Posterior cingulate gyrus (tissue), 11 donors: ENCODE results near the gene IGHMBP2.

Source experiments
- DNase-seq, 10 donors: peaks; one replicate each; pipeline versions ENCODE4 v3.0.0 to v3.0.0-alpha.2; 2020 to 2021; ENCODE audit warnings: mixed read lengths in 3 of 10
- intact Hi-C: fragments of 100-400 bp; cut with DNase I; formaldehyde crosslinking; loops from one replicate; pipeline ENCODE4 v1.15.1; 2023

The IGHMBP2 gene

DNA sequence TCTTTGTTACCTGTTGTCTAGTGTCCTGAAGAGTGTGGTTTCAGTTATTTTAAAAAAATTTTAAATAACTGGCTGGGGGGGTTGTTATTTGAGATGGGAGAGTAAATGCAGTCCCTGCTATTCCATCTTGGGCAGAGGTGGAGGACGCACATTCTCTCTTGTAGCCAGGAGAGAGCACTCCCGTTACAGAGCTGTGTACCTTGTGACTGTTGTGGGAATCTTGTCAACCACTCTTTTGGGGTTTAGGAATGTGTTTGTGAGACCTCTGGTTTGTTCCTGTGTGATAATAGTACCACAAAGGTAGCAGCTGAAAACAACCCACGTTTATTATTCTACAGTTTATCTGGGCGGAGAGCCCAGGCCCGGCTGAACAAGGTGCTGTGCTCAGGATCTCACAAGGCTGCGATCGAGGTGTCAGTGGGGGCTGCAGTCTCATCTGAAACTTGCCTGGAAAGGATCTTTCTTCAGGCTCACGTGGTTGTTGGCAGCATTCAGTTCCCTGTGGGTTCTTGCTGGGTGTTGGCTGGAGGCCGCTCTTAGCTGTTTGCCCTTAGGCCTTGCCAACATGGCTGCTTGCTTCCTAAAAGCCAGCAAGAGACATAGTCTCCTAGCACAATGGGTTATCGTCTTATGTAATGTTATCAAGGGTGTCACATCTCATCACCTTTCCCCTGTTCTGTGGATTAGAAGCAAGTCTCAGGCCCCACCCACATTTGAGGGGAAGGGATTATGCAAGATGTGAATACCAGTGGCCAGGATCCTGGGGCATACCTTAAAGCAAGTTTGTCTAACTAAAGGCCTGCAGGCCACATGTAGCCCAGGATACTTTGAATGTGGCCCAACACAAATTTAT, 20.6 kb downstream of the IGHMBP2 start:
- intact Hi-C loops = no loop called here
- DNase-seq = peak in 1 of 10 donors; percentile 32

DNA sequence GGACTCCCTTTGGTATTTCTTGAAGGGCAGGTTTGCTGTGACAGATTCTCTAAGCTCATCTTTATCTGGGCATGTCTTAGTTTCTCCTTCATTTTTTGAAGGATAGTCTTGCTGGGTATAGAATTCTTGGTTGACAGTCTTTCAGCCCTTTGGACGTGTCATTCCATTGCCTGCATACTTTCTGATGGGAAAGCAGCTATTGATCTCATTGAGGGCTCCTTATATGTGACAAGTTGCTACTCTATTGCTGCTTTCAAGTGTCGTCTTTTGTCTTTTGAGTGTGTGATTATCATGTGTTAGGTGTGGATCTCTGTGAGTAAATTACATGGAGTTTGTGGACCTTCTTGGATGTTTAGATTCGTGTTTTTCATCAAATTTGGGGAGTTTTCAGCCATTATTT, 21.9 kb downstream of the IGHMBP2 start:
- no peak for DNase-seq
- intact Hi-C loops = no loop called here

DNA sequence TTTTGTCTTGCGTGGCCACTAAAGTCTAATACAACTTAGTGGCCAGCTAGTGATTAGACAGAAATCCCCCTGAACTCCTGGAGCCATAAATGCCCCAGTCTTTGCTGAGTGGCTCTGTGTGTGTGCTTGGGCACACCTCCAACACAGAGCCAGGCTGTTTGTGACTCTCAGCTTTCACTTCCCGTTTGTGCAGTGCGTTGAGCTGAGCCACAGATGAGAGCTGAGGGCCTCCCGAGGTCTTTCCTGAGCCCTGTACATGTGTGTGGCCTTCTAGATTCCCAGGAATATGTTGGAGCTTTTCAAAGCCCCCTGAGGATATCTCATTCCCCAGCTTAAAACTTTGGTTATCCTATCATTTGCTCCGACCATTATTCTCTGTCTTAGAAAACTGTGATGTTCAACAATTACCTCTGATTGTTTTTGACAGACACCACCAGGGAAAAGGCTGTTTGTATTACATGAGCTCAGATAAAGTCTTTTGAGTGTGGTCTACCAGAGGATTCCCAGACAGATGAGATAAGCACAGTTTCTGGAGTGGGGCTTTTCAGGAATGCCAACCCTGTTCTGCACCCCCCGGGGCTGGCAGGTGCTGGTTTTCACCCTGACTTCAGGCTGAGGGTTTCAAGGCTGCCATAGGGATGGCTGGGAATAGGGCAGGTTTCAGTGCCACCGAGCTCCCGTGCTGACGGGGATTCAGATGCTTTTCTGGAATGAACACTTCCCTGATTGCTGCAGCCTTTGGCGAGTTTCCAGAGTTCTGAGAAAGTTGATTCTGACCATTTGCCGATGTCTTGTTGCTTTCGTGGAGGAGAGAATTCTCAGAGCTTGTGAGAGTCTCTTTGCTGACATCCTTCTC, 23.8 kb downstream of the IGHMBP2 start:
- DNase-seq = peak in 3 of 10 donors; percentile 22 to 59 (median 23)
- intact Hi-C loops = no loop called here

DNA sequence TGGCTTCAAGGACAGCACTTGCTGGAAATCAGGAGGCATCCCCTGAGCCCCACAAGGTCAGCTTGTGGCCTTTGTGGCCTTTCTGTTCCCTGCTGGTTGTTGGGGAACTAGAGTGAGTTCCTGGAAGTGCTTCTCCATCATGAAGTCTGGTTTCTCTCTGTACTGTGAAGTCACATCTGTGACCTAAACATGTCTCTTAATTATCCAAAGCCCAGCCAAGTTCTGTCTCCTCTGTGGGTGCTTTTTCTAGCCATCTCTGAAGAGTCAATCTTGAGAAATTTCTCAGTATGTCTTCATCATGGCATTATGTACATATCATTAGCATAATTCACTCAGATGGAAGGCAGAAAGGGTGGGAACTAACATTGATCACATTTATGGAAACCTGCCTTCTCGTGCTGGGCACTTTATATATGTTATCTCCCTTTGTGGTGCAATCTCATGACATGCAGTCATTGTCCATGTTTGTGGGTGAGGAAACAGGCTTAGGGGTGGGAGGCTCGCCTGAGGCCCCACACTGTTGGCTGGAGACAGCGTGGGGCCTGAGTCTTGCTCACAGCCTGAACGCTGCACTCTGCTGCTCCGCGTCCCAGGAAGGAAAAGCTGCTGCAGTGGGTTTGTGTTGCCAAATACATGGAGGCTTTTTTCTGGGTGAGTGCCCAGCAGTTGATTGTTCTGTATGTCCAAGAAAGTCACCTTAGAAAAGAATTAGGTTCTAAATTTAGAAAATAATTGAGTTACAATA, 24.6 kb downstream of the IGHMBP2 start:
- intact Hi-C loops = no loop called here
- peak in 2 of 10 donors; percentile 36 to 76 for DNase-seq

DNA sequence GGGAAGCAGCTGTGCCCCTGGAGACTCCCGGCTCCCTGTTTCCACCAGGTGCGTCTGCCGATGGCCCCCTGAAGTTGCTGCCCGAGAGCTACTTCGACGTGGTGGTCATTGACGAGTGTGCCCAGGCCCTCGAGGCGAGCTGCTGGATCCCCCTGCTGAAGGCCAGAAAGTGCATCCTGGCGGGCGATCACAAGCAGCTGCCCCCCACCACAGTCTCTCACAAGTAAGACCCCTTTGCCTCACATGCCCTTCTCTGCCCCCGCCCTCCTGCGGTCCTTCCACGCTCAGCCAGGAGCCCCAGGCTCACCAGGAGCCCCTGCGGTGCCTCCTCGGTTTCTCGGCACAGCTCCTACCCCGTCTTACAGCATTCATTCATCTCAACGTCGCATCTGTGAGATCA, 25.4 kb downstream of the IGHMBP2 start:
- intact Hi-C loops = no loop called here
- DNase-seq = peak in 2 of 10 donors; percentile 52 to 56

DNA sequence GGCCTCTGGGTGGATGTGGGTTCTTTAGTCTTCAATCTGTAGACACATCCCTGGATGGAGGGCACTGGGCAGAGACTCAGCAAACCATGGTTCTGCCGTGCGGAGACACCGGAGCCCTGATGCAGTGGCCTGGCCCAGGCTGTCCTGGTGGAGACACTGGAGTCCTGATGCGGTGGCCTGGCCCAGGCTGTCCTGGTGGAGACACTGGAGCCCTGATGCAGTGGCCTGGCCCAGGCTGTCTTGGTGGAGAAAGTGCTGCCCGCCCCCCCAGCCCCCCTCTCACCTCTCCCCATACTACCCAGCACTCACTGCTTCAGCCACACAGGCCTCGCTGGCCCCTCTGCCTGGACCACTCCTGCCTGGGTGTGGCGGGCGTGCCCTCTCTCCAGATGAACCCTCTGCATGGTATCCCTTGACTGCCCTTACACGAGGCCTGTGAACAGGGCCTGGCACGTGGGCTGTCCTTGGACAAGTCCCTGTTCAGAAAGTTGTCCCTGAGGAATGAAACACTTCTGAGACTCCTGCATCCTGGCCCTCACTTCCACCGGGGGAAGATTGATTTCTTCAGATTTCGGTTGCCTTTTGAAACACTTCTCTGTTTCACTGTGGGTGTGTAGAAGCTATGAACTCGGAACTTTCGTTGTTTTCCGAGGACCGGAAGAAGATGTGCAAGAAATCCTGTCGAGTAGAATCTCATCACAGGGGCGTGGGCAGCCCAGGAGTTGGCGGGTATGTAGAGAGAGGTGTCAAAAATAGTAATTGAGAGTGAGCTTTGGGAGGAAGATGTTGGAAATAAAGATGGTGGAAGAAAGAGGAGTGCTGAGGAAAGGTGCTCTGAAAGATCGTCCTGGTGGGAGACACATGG, 26.2 kb downstream of the IGHMBP2 start:
- DNase-seq = peak in 2 of 10 donors; percentile 61 to 71
- intact Hi-C loops = no loop called here

DNA sequence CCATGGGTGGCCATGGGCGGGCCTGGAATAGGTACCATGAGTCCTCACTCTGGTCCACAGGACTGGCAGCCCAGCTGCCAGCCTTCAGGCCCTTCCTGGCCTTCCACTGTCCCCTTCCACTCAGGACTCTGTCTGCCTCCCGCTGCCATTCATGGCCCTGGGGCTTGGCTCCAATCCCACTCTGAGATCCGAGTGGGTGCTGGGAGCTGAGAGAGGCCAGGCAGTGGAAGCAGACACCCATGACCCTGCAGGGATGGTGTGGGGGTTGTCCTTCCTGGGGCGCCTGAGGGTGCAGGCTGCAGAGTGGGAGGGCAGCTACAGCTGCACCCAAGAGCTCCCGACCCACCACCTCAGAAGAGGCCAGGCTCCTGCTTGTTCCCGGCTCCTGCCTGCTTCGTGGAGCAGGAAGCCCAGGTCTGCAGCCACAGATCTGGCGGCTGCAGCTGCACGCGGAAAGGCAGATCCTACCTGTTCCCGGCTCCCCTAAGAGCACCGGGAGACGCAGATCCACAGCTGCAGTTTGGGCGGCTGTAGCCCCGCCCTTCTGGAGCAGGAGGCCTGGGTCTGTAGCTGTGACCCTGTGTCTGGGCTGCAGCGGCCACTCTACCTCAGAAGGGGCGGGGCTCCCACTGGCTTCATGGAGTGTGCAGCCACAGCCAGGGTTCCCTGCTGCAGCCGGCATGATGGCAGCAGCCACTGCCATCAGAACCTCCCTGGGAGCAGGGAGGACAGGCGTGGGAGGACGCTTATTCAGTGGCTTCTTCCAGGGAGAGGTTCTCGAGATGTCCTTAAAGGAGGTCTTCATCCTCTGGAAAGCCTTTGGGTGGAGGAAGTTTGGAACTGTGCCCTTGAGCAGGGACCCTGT, 27.5 kb downstream of the IGHMBP2 start:
- intact Hi-C loops = no loop called here

DNA sequence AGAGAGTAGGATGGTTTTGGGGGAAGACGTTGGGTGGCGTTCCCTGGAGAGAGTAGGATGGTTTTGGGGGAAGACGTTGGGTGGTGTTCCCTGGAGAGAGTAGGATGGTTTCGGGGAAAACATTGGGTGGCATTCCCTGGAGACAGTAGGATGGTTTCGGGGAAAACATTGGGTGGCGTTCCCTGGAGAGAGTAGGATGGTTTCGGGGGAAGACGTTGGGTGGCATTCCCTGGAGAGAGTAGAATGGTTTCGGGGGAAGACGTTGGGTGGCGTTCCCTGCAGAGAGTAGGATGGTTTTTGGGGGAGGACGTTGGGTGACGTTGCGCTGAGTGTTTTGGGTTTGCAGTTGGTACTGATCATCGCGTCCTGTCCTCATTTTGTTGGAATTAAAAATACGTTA, 28.2 kb downstream of the IGHMBP2 start:
- intact Hi-C loops = no loop called here
- DNase-seq = peak in 2 of 10 donors; percentile 20 to 34

More for the DNA sequence above, 27.5 kb downstream of the IGHMBP2 start:
- DNase-seq = peak in 2 of 10 donors; percentile 71 to 82

DNA sequence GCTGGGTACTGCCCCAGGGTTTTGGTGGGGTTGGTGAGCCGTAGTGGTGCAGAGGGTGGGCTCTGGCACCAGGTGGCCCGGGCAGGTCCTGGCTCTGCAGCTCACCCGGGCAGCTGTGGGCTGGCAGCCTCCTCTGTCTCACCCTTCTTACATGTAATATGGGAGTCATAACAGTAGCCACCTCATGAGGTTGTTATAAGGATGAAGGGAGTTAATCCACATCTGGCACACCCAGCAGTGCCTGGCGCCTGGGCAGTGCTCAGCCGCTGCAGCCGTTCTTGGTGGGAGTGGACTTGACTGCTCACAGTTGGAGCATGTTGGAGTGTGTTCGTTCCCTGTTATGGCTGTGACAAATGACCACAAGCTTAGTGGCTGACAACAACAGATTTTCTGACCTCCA, 28.7 kb downstream of the IGHMBP2 start:
- DNase-seq = peak in 2 of 10 donors; percentile 32 to 48
- intact Hi-C loops = no loop called here

DNA sequence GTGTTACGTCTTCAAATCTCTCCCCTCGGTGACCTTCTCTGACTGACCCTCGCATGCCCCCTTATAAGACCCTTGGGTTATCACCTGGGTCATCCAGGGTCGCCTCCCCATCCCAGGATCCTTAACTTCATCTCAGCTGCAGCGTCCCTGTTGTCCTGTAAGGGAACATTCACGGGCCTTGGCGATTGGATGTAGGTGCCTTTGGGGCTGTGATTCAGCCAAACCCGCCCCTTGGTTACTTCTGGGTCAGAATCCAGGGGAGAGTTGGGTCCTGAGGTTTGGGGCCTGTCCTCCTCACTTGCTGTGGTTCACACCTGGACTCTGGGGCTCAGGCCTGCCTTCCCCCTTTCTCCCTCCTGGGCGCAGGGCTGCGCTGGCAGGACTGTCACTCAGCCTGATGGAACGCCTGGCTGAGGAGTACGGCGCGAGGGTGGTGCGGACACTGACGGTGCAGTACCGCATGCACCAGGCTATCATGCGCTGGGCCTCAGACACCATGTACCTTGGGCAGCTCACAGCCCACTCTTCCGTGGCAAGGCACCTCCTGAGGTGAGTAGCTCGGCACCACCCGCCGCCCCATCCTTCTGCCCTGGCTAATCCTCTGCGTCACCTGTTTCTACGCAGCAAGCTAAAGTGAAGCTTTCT, 29.4 kb downstream of the IGHMBP2 start:
- peak in 2 of 10 donors; percentile 68 to 73 for DNase-seq
- intact Hi-C loops = no loop called here

DNA sequence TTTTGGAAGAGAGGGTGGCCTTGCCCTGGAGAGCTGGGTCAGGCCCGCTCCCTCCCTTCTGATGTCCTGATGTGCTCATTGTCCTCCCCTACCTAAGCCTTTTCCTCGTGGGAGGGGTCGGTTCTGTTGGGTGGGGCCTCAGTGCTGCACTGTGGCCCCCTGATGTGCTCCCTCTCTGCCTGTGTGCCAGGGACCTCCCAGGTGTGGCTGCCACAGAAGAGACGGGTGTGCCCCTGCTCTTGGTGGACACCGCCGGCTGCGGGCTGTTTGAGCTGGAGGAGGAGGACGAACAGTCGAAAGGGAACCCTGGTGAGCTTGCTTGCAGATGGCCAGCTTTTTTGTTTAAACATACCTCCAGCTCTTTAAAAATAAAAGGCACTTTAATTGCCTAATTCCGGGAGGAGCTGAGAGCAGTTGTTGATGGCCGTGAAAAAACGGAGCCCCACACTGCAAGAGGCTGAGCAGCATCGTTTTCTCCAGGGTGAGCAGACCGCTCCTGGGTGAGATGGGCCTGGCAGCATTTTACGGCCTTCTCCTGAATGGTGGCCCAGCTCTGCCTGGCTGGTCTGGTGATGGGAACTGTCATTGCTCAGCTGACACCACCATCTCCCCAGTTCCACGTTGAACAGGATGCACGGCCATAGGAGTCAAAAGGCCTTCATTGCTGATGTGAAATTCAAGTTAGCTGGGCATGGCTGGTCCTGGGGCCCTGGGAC, 30.1 kb downstream of the IGHMBP2 start:
- DNase-seq = peak in 1 of 10 donors; percentile 54
- intact Hi-C loops = no loop called here

DNA sequence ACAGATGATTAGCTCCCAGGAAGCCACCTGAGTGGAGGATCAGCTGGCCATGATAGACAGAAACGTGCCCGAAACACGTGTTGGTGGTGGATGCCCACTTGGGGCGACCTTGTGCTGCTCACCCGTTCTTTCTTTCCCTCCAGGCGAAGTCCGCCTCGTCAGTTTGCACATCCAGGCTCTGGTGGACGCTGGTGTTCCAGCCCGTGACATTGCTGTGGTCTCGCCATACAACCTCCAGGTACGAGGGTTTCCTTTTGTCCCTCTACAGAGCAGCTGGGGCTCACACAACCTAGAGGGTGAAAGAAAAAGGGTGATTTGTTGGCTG, 30.6 kb downstream of the IGHMBP2 start:
- intact Hi-C loops = no loop called here
- peak in 2 of 10 donors; percentile 54 to 66 for DNase-seq

DNA sequence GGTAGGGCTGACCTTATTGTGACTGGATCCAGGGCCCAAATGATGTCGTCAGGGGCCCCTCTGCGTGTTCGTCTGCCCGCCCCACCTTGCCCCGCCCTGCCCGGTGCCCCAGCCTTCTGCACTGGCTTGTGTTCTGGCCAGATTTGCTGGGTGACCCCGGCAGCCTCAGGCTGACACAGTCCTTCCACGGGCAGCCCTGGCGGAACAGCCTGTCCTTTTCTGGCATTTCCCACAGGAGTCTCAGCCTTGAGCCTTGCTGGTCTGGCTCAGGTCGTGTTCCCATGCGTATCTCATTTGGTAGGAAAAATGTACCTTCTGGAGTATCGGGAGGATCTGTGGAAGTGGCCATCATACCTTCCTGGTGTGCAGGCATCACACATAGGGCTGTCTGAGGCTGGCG, 31.0 kb downstream of the IGHMBP2 start:
- DNase-seq = peak in 2 of 10 donors; percentile 57 to 59
- intact Hi-C loops = no loop called here

DNA sequence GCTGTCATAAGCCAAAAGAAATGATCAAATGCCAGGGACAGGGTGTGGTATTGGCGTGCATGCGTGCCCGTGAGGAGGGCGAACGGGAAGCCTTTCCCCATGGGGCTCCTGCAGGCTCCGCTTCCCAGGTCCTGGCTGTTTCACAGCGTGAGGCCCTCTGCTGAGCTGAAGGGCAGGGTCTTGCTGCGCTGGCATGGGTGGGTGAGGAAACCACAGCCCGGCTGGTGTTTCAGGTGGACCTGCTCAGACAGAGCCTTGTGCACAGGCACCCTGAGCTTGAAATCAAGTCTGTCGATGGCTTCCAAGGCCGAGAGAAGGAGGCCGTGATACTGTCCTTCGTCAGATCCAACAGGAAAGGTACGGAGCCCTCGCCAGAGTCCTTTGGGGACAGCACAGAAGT, 31.4 kb downstream of the IGHMBP2 start:
- peak in 2 of 10 donors; percentile 44 to 81 for DNase-seq

DNA sequence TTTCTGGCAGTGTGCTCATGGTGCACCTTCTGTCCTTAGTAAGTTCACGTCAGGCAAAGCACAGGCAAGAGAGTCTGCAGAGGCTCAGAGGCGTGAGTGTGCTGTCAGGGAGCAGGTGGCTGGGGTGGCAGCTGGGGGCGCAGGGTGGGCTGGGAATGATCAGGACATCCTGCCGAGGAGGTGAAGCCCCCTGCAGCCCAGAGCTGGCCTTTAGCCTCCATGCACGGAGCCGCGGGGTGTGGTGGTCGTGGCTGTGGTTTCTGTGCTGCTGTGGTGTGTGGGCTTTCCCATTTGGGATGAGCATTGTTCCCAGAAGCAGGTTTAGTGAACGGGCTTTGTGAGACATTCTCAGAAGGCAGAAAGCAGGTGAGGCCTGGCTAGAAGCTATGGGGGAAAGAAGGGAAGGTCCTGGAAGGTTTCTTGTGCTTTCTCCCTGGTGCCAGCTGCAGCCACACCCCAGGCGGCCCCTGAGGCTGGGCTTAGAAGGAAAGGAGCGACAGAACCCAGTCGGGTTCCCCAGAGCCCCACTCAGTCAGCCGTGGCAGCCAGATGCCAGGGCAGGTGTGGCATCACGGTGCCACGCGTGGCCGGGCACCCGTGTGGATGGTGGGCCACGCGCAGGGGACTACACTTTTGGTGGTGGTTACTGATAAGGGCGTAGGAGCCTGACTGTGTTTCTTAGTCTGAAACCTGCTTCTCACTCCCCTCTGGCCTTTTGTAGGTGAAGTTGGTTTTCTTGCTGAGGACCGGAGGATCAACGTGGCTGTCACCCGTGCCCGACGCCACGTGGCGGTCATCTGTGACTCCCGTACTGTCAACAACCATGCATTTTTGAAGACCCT, 32.0 kb downstream of the IGHMBP2 start:
- intact Hi-C loops = no loop called here

More for the DNA sequence above, 31.4 kb downstream of the IGHMBP2 start:
- intact Hi-C loops = no loop called here

DNA sequence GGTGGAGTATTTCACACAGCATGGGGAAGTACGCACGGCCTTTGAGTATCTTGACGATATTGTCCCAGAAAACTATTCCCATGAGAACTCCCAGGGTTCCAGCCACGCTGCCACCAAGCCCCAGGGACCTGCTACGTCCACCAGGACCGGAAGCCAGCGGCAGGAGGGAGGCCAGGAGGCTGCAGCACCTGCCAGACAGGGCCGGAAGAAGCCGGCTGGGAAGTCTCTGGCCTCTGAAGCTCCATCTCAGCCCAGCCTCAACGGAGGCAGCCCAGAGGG, 32.6 kb downstream of the IGHMBP2 start:
- intact Hi-C loops = no loop called here
- peak in 1 of 10 donors; percentile 71 for DNase-seq

More for the DNA sequence above, 32.0 kb downstream of the IGHMBP2 start:
- DNase-seq = peak in 2 of 10 donors; percentile 45 to 50
